DOHH2 (cell line): Measurements from ENCODE around the gene CCNF.

ENCODE experiments used
- H3F3A ChIP-seq: fragments of 200-600 bp; sonication (generic), shearing (Covaris generic); 2 replicates; pipeline ENCODE4 v1.6.0; 2016; ENCODE audit warnings: antibody characterized with exemption, mild to moderate bottlenecking; ENCODE audit not compliant: control insufficient read depth, insufficient read depth
- H3K27ac ChIP-seq: fragments of 200-600 bp; sonication (generic); 2 replicates; pipeline ENCODE4 v1.5.1; 2014; ENCODE audit warnings: low read depth, mild to moderate bottlenecking, low read length, moderate library complexity
- H3K27me3 ChIP-seq: fragments of 200-600 bp; sonication (generic); 2 replicates; pipeline ENCODE4 v1.6.1; 2014; ENCODE audit warnings: mild to moderate bottlenecking, low read length, mixed read lengths; ENCODE audit not compliant: control insufficient read depth
- H3K36me3 ChIP-seq: fragments of 200-600 bp; sonication (generic); 2 replicates; pipeline ENCODE4 v1.6.1; 2014; ENCODE audit warnings: mild to moderate bottlenecking, low read length, moderate library complexity, mixed read lengths; ENCODE audit not compliant: control insufficient read depth
- H3K4me1 ChIP-seq: fragments of 200-600 bp; sonication (generic); 2 replicates; pipeline ENCODE4 v1.6.1; 2014; ENCODE audit warnings: mild to moderate bottlenecking, low read length, mixed read lengths; ENCODE audit not compliant: control insufficient read depth
- H3K4me2 ChIP-seq: fragments of 200-600 bp; sonication (generic); 2 replicates; pipeline ENCODE4 v1.6.0; 2014; ENCODE audit warnings: mild to moderate bottlenecking, low read length, moderate library complexity
- H3K4me3 ChIP-seq: fragments of 200-600 bp; sonication (generic); 2 replicates; pipeline ENCODE4 v1.5.1; 2014; ENCODE audit warnings: mild to moderate bottlenecking, low read length, mixed read lengths
- H3K79me2 ChIP-seq: fragments of 200-600 bp; sonication (generic); 2 replicates; pipeline ENCODE4 v1.6.1; 2014; ENCODE audit warnings: mild to moderate bottlenecking, low read length, mixed read lengths; ENCODE audit not compliant: control insufficient read depth
- H3K9me2 ChIP-seq: fragments of 200-600 bp; sonication (generic); replicated peaks from 2 replicates; pipeline ENCODE4 v1.6.1; 2014; ENCODE audit warnings: mild to moderate bottlenecking, low read length, mixed read lengths; ENCODE audit not compliant: control insufficient read depth
- H3K9me3 ChIP-seq: fragments of 200-600 bp; sonication (generic); 2 replicates; pipeline ENCODE4 v1.6.1; 2014; ENCODE audit warnings: antibody characterized with exemption, low read length, mixed read lengths; ENCODE audit not compliant: control insufficient read depth, insufficient read depth
- H4K20me1 ChIP-seq: fragments of 200-600 bp; sonication (generic); 2 replicates; pipeline ENCODE4 v1.6.0; 2014; ENCODE audit warnings: low read depth, mild to moderate bottlenecking, antibody characterized with exemption, low read length, moderate library complexity; ENCODE audit not compliant: control insufficient read depth, insufficient read depth
- CTCF ChIP-seq: fragments of 200-600 bp; sonication (generic); IDR thresholded peaks from one replicate; pipeline ENCODE4 v1.5.1; 2014; ENCODE audit warnings: antibody characterized with exemption, mild to moderate bottlenecking, low read depth, low read length; ENCODE audit not compliant: poor library complexity, severe bottlenecking
- EZH2phosphoT487 ChIP-seq: fragments of 200-600 bp; sonication (generic); IDR thresholded peaks from 2 replicates; pipeline ENCODE4 v1.6.1; 2017; ENCODE audit warnings: borderline replicate concordance, mild to moderate bottlenecking, antibody characterized with exemption, low read length, moderate library complexity, mixed read lengths

The CCNF gene

GRCh38 chr16:2473999-2474876, 45.0 kb downstream of the CCNF start:
- peak overlapping the region; percentile 92 for H3K4me2 ChIP-seq
- H3K27me3 ChIP-seq, result no peaks in the 10 kb centered on the region
- peaks cover 64% of the 10 kb centered on the region for H3K79me2 ChIP-seq
- H3K4me1 ChIP-seq, result peaks cover 59% of the 10 kb centered on the region
- TF ChIP-seq EZH2phosphoT487, result no peak
- TF ChIP-seq CTCF, result peak; percentile 40
- peaks cover 8% of the 10 kb centered on the region for H3K36me3 ChIP-seq
- H4K20me1 ChIP-seq, result peaks cover 21% of the 10 kb centered on the region; the same call in 1 of the 2 replicates
- peak overlapping the region; percentile 84 for H3K27ac ChIP-seq
- no peaks in the 10 kb centered on the region for H3K9me3 ChIP-seq
- no peaks in the 10 kb centered on the region for H3K9me2 ChIP-seq
- peak overlapping the region; percentile 97 for H3K4me3 ChIP-seq
- H3F3A ChIP-seq, result peaks cover 12% of the 10 kb centered on the region

GRCh38 chr16:2474877-2475412, 45.7 kb downstream of the CCNF start, which contains the start of gene TBC1D24:
TBC1D24 (plus strand) TSS chr16:2475127; CDS start chr16:2496149, 21,022 bp downstream.
- Histone ChIP-seq H3K27ac (peak within 1 kb of the TSS; percentile 84), H3K36me3 (peaks cover 8% of the 10 kb centered on the region), H3K9me3 (no peaks in the 10 kb centered on the region), H3F3A (peaks cover 10% of the 10 kb centered on the region), H4K20me1 (peaks cover 21% of the 10 kb centered on the region; the same call in 1 of the 2 replicates), H3K4me3 (peak within 1 kb of the TSS; percentile 97), H3K79me2 (peaks cover 71% of the 10 kb centered on the region), H3K27me3 (no peaks in the 10 kb centered on the region), H3K4me2 (peak within 1 kb of the TSS; percentile 92), H3K4me1 (peaks cover 52% of the 10 kb centered on the region), H3K9me2 (no peaks in the 10 kb centered on the region)
- no peak for TF ChIP-seq EZH2phosphoT487
- TF ChIP-seq CTCF, result no peak

- peaks cover 44% of the 10 kb centered on the region for H3K4me1 ChIP-seq
- H3K79me2 ChIP-seq, result peaks cover 78% of the 10 kb centered on the region
- no peaks in the 10 kb centered on the region for H3K9me3 ChIP-seq
- TF ChIP-seq EZH2phosphoT487 (no peak), CTCF (peak; percentile 20)
- peak overlapping the region; percentile 88 for H3K4me2 ChIP-seq
- H3K36me3 ChIP-seq, result peaks cover 11% of the 10 kb centered on the region
- H3K27ac ChIP-seq, result no peak overlapping the region
- peaks cover 21% of the 10 kb centered on the region; the same call in 1 of the 2 replicates for H4K20me1 ChIP-seq
- H3K4me3 ChIP-seq, result peak overlapping the region; percentile 82
- H3F3A ChIP-seq, result peaks cover 3% of the 10 kb centered on the region; the same call in 1 of the 2 replicates
- no peaks in the 10 kb centered on the region for H3K9me2 ChIP-seq
- H3K27me3 ChIP-seq, result no peaks in the 10 kb centered on the region
These were observed 46.4 kb downstream of the CCNF start for GRCh38 chr16:2475413-2476344.
